CD4-positive, CD25-positive, alpha-beta regulatory T cell (primary cell): ENCODE data around the gene MAPK8IP3. TPM values are rescaled to one million over a fixed set of nuclear protein-coding genes. Genes with fewer than 3 reads are reported as not detected.

Experiments used
- ATAC-seq, 2 donors: fragments of 150-1000 bp; cut with Tn5 transposase; one replicate each; pipeline ENCODE4 v1.10.0; 2021; ENCODE audit warnings: low read depth in 2 of 2, moderate number of reproducible peaks in 2 of 2, moderate library complexity in 1 of 2
- DNase-seq, 3 donors: peaks; one replicate each; pipeline versions ENCODE4 v3.0.0 to v3.0.0-alpha.2; 2012 to 2022; ENCODE audit warnings: mixed read lengths in 1 of 3
- H3K27ac ChIP-seq: one replicate; pipeline ENCODE4 v1.7.0; 2013; ENCODE audit warnings: mild to moderate bottlenecking, low read length; ENCODE audit not compliant: insufficient read depth, poor library complexity, severe bottlenecking
- H3K27me3 ChIP-seq: one replicate; pipeline ENCODE4 v1.7.0; 2013; ENCODE audit warnings: low read length; ENCODE audit not compliant: control insufficient read depth, insufficient read depth
- H3K36me3 ChIP-seq: one replicate; pipeline ENCODE4 v1.7.0; 2013; ENCODE audit warnings: mild to moderate bottlenecking, low read length, moderate library complexity; ENCODE audit not compliant: control insufficient read depth, insufficient read depth
- H3K4me1 ChIP-seq: 2 replicates; pipeline ENCODE4 v1.7.0; 2013; ENCODE audit warnings: mild to moderate bottlenecking, low read length; ENCODE audit not compliant: insufficient read depth, control insufficient read depth, poor library complexity, severe bottlenecking
- H3K4me3 ChIP-seq: one replicate; pipeline ENCODE4 v1.7.0; 2013; ENCODE audit warnings: low read depth, mild to moderate bottlenecking, low read length, moderate library complexity
- H3K9me3 ChIP-seq, 2 experiments: 1 replicate in 1 of 2; 2 replicates in 1 of 2; pipeline ENCODE4 v1.7.0; 2013; ENCODE audit warnings: low read length in 2 of 2, mild to moderate bottlenecking in 1 of 2, moderate library complexity in 1 of 2; ENCODE audit not compliant: control insufficient read depth in 2 of 2
- H3K27ac Mint-ChIP-seq, 3 donors: one replicate each; pipeline ENCODE4 v1.8.0; 2020 to 2022; ENCODE audit warnings: mild to moderate bottlenecking in 3 of 3, mixed read lengths in 3 of 3, moderate library complexity in 2 of 3
- H3K27me3 Mint-ChIP-seq: one replicate; pipeline ENCODE4 v1.8.0; 2022; ENCODE audit warnings: mild to moderate bottlenecking, mixed read lengths
- H3K36me3 Mint-ChIP-seq: one replicate; pipeline ENCODE4 v1.8.0; 2020; ENCODE audit warnings: mixed read lengths
- H3K4me1 Mint-ChIP-seq, 4 donors: one replicate each; pipeline ENCODE4 v1.8.0; 2020 to 2022; ENCODE audit warnings: mixed read lengths in 4 of 4, mild to moderate bottlenecking in 1 of 4
- H3K4me3 Mint-ChIP-seq, 4 donors: one replicate each; pipeline ENCODE4 v1.8.0; 2020 to 2022; ENCODE audit warnings: mild to moderate bottlenecking in 4 of 4, mixed read lengths in 4 of 4, moderate library complexity in 3 of 4
- H3K9me3 Mint-ChIP-seq, 7 donors: one replicate each; pipeline ENCODE4 v1.8.0; 2020 to 2022; ENCODE audit warnings: mixed read lengths in 7 of 7, mild to moderate bottlenecking in 3 of 7, moderate library complexity in 2 of 7
- polyA plus RNA-seq, 4 donors: library from polyadenylated mRNA; unstranded; fragments of 300-500 nt; fragmentation: Illumina TruSeq; gene quantifications; one replicate each; pipeline ENCODE4 v1.2.3, GENCODE V29; 2021
- total RNA-seq: library from RNA; stranded (reverse); gene quantifications from one replicate; pipeline ENCODE4 v1.2.3, GENCODE V29; 2022

Gene MAPK8IP3
- total and polyA plus RNA-seq, 5 donors from 2014 or later, result 0.79 to 222 (median 1.4) TPM

- Mint-ChIP-seq H3K27me3 (no peaks in the 10 kb centered on the region), H3K4me3 (peak overlapping the region in 3 of 4 donors; percentile 28 to 76 (median 48)), H3K4me1 (peaks cover 7 to 49% (median 24%) of the 10 kb centered on the region in 4 donors), H3K27ac (no peak overlapping the region), H3K9me3 (no peaks in the 10 kb centered on the region), H3K36me3 (peaks cover 8% of the 10 kb centered on the region)
- H3K36me3 ChIP-seq, result peaks cover 14% of the 10 kb centered on the region
- no peak for DNase-seq
- H3K9me3 ChIP-seq, result no peaks in the 10 kb centered on the region
- no peak for ATAC-seq
- no peak overlapping the region for H3K27ac ChIP-seq
- H3K27me3 ChIP-seq, result no peaks in the 10 kb centered on the region
- H3K4me3 ChIP-seq, result no peak overlapping the region
- H3K4me1 ChIP-seq, result peaks cover 14% of the 10 kb centered on the region
These were observed 25.6 kb upstream of the MAPK8IP3 start for GRCh38 chr16:1680361-1680760.

- Histone ChIP-seq H3K4me3 (no peak overlapping the region), H3K4me1 (peaks cover 14% of the 10 kb centered on the region), H3K9me3 (no peaks in the 10 kb centered on the region), H3K36me3 (peaks cover 19% of the 10 kb centered on the region), H3K27ac (no peak overlapping the region), H3K27me3 (no peaks in the 10 kb centered on the region)
- ATAC-seq (no peak), DNase-seq (no peak)
- H3K27me3 Mint-ChIP-seq, result no peaks in the 10 kb centered on the region
- H3K4me1 Mint-ChIP-seq, result peaks cover 7 to 49% (median 24%) of the 10 kb centered on the region in 4 donors
- peak overlapping the region; percentile 46 to 76 (median 75) for H3K4me3 Mint-ChIP-seq
- H3K27ac Mint-ChIP-seq, result peak overlapping the region in 1 of 3 donors; percentile 46
- H3K9me3 Mint-ChIP-seq, result no peaks in the 10 kb centered on the region
- peaks cover 10% of the 10 kb centered on the region for H3K36me3 Mint-ChIP-seq
These were observed 25.0 kb upstream of the MAPK8IP3 start for GRCh38 chr16:1681032-1681431.

GRCh38 chr16:1687427-1688316 is 18.3 kb upstream of the MAPK8IP3 start:
- ATAC-seq (no peak), DNase-seq (no peak)
- no peaks in the 10 kb centered on the region for H3K9me3 Mint-ChIP-seq
- H3K36me3 ChIP-seq, result peaks cover 77% of the 10 kb centered on the region
- H3K27me3 ChIP-seq, result no peaks in the 10 kb centered on the region
- no peaks in the 10 kb centered on the region for H3K9me3 ChIP-seq
- H3K4me3 Mint-ChIP-seq, result no peak overlapping the region
- peak overlapping the region in 1 of 3 donors; percentile 36 for H3K27ac Mint-ChIP-seq
- H3K4me1 ChIP-seq, result no peaks in the 10 kb centered on the region
- no peak overlapping the region for H3K4me3 ChIP-seq
- peaks cover 4 to 16% (median 10%) of the 10 kb centered on the region in 4 donors for H3K4me1 Mint-ChIP-seq
- peaks cover 29% of the 10 kb centered on the region for H3K36me3 Mint-ChIP-seq
- H3K27me3 Mint-ChIP-seq, result no peaks in the 10 kb centered on the region
- H3K27ac ChIP-seq, result no peak overlapping the region

- H3K27me3 Mint-ChIP-seq, result no peaks in the 10 kb centered on the region
- Histone ChIP-seq H3K4me1 (no peaks in the 10 kb centered on the region), H3K27ac (no peak overlapping the region), H3K27me3 (no peaks in the 10 kb centered on the region), H3K9me3 (no peaks in the 10 kb centered on the region), H3K4me3 (no peak overlapping the region), H3K36me3 (peaks cover 83% of the 10 kb centered on the region)
- peak overlapping the region in 1 of 3 donors; percentile 53 for H3K27ac Mint-ChIP-seq
- no peaks in the 10 kb centered on the region for H3K9me3 Mint-ChIP-seq
- H3K4me3 Mint-ChIP-seq, result no peak overlapping the region
- DNase-seq, result no peak
- no peak for ATAC-seq
- H3K4me1 Mint-ChIP-seq, result peaks cover 4 to 9% (median 7%) of the 10 kb centered on the region in 4 donors
- peaks cover 39% of the 10 kb centered on the region for H3K36me3 Mint-ChIP-seq
These were observed 17.0 kb upstream of the MAPK8IP3 start for GRCh38 chr16:1688807-1689560.

- ATAC-seq, result no peak
- Mint-ChIP-seq H3K36me3 (peaks cover 45% of the 10 kb centered on the region), H3K27ac (no peak overlapping the region)
These were observed 16.1 kb upstream of the MAPK8IP3 start for GRCh38 chr16:1689853-1690252.

GRCh38 chr16:1690810-1691209 is 15.2 kb upstream of the MAPK8IP3 start:
- H3K27ac Mint-ChIP-seq, result peak overlapping the region in 2 of 3 donors; percentile 18 to 26
- peaks cover 43% of the 10 kb centered on the region for H3K36me3 Mint-ChIP-seq

More at GRCh38 chr16:1689853-1690252, 16.1 kb upstream of the MAPK8IP3 start:
- H3K9me3 ChIP-seq, result no peaks in the 10 kb centered on the region
- no peaks in the 10 kb centered on the region for H3K4me1 ChIP-seq
- Mint-ChIP-seq H3K4me1 (peaks cover 4 to 9% (median 7%) of the 10 kb centered on the region in 4 donors), H3K9me3 (no peaks in the 10 kb centered on the region), H3K4me3 (no peak overlapping the region), H3K27me3 (no peaks in the 10 kb centered on the region)
- no peaks in the 10 kb centered on the region for H3K27me3 ChIP-seq
- H3K27ac ChIP-seq, result no peak overlapping the region
- no peak for DNase-seq
- peaks cover 84% of the 10 kb centered on the region for H3K36me3 ChIP-seq
- H3K4me3 ChIP-seq, result no peak overlapping the region

GRCh38 chr16:1691276-1691675 is 14.7 kb upstream of the MAPK8IP3 start:
- Mint-ChIP-seq H3K4me1 (peaks cover 4 to 9% (median 7%) of the 10 kb centered on the region in 4 donors), H3K4me3 (no peak overlapping the region), H3K9me3 (no peaks in the 10 kb centered on the region), H3K27me3 (no peaks in the 10 kb centered on the region), H3K27ac (peak overlapping the region in 2 of 3 donors; percentile 26 to 43), H3K36me3 (peaks cover 43% of the 10 kb centered on the region)
- peaks cover 79% of the 10 kb centered on the region for H3K36me3 ChIP-seq
- H3K27ac ChIP-seq, result no peak overlapping the region
- H3K4me3 ChIP-seq, result no peak overlapping the region
- no peaks in the 10 kb centered on the region for H3K9me3 ChIP-seq
- no peak for DNase-seq
- H3K4me1 ChIP-seq, result no peaks in the 10 kb centered on the region
- H3K27me3 ChIP-seq, result no peaks in the 10 kb centered on the region
- no peak for ATAC-seq

More at GRCh38 chr16:1690810-1691209, 15.2 kb upstream of the MAPK8IP3 start:
- H3K4me1 Mint-ChIP-seq, result peaks cover 4 to 9% (median 7%) of the 10 kb centered on the region in 4 donors
- no peak for ATAC-seq
- no peaks in the 10 kb centered on the region for H3K4me1 ChIP-seq
- no peak for DNase-seq
- H3K4me3 Mint-ChIP-seq, result no peak overlapping the region
- H3K36me3 ChIP-seq, result peaks cover 80% of the 10 kb centered on the region
- H3K27ac ChIP-seq, result no peak overlapping the region
- H3K9me3 Mint-ChIP-seq, result no peaks in the 10 kb centered on the region
- no peak overlapping the region for H3K4me3 ChIP-seq
- H3K27me3 ChIP-seq, result no peaks in the 10 kb centered on the region
- H3K27me3 Mint-ChIP-seq, result no peaks in the 10 kb centered on the region
- H3K9me3 ChIP-seq, result no peaks in the 10 kb centered on the region
